ENCODE measurements around the gene TBC1D8.

Gene TBC1D8

GRCh38 chr2:100974712-100975520, 176.3 kb downstream of the TBC1D8 start:
- DNase-seq = no peak

GRCh38 chr2:100972452-100972851, 178.7 kb downstream of the TBC1D8 start:
- no peak for DNase-seq

GRCh38 chr2:100971221-100971620, 180.0 kb downstream of the TBC1D8 start:
- no peak for DNase-seq

- no peak for DNase-seq
Measured at GRCh38 chr2:100969998-100970397, 181.2 kb downstream of the TBC1D8 start.

GRCh38 chr2:100968146-100969145, 182.7 kb downstream of the TBC1D8 start:
- no peak for DNase-seq

- no peak for DNase-seq
Measured at GRCh38 chr2:100967716-100968115, 183.5 kb downstream of the TBC1D8 start.

- no peak for DNase-seq
Measured at GRCh38 chr2:100965596-100965995, 185.6 kb downstream of the TBC1D8 start.

- no peak for DNase-seq
Measured at GRCh38 chr2:100964681-100965169, 186.5 kb downstream of the TBC1D8 start.

- DNase-seq = no peak
Measured at GRCh38 chr2:100964222-100964621, 187.0 kb downstream of the TBC1D8 start.

- DNase-seq = no peak
Measured at GRCh38 chr2:100963026-100963375, 188.2 kb downstream of the TBC1D8 start.

GRCh38 chr2:100962366-100963025, 188.7 kb downstream of the TBC1D8 start:
- DNase-seq = no peak

GRCh38 chr2:100960688-100961087, 190.5 kb downstream of the TBC1D8 start:
- no peak for DNase-seq

- DNase-seq = no peak
Measured at GRCh38 chr2:100959225-100959880, 191.8 kb downstream of the TBC1D8 start.

- DNase-seq = no peak
Measured at GRCh38 chr2:100957996-100958653, 193.1 kb downstream of the TBC1D8 start.
